ENCODE data around the gene RABGAP1L. TPM values are rescaled to one million over a fixed set of nuclear protein-coding genes. Genes with fewer than 3 reads are reported as not detected.

The RABGAP1L gene
- total RNA-seq, 4 donors from 2014 or later, result 39.9 to 77.4 (median 48.7) TPM

GRCh38 chr1:174957829-174958228 is 798.5 kb downstream of the RABGAP1L start:
- no peak for TF ChIP-seq CTCF (IDR thresholded peaks at IDR 0.05; ENCODE audit: low read depth)

GRCh38 chr1:174958396-174958795 is 799.1 kb downstream of the RABGAP1L start:
- no peak for TF ChIP-seq CTCF (IDR thresholded peaks at IDR 0.05; ENCODE audit: low read depth)

GRCh38 chr1:174960362-174960761 is 801.0 kb downstream of the RABGAP1L start:
- TF ChIP-seq CTCF (IDR thresholded peaks at IDR 0.05; ENCODE audit: low read depth), result no peak

GRCh38 chr1:174963529-174964125 is 804.3 kb downstream of the RABGAP1L start:
- TF ChIP-seq CTCF (IDR thresholded peaks at IDR 0.05; ENCODE audit: low read depth), result no peak

GRCh38 chr1:174964261-174964971 is 805.1 kb downstream of the RABGAP1L start:
- no peak for TF ChIP-seq CTCF (IDR thresholded peaks at IDR 0.05; ENCODE audit: low read depth)

- no peak for TF ChIP-seq CTCF (IDR thresholded peaks at IDR 0.05; ENCODE audit: low read depth)
Measured at GRCh38 chr1:174964972-174965361, 805.6 kb downstream of the RABGAP1L start.

GRCh38 chr1:174965362-174966007 is 806.2 kb downstream of the RABGAP1L start:
- no peak for TF ChIP-seq CTCF (IDR thresholded peaks at IDR 0.05; ENCODE audit: low read depth)

Measured in subcutaneous adipose tissue (tissue), 4 donors.